T47D (cell line): ENCODE measurements around the gene NR2C2AP.
"Not testable (repeated sequence)": the region's sequence is repeated elsewhere in the genome, so short reads cannot be mapped to it uniquely, and the experiment has no call there.

Experiments
- DNase-seq, 2 experiments: peaks; one replicate each; pipeline versions ENCODE4 v3.0.0 to v3.0.0-alpha.2; 2011 to 2012; ENCODE audit warnings: low read depth in 1 of 2, low spot score in 1 of 2
- JUND ChIP-seq: IDR thresholded peaks from 2 replicates; pipeline ENCODE4 v1.6.1; 2012; ENCODE audit warnings: low read depth
- in situ Hi-C: cut with HindIII; loops from 2 replicates; pipeline ENCODE4 v1.10.0; 2016; ENCODE audit warnings: low sequenced_read_pairs, low pct_unique_long_range_greater_than_20kb

Gene NR2C2AP

DNA sequence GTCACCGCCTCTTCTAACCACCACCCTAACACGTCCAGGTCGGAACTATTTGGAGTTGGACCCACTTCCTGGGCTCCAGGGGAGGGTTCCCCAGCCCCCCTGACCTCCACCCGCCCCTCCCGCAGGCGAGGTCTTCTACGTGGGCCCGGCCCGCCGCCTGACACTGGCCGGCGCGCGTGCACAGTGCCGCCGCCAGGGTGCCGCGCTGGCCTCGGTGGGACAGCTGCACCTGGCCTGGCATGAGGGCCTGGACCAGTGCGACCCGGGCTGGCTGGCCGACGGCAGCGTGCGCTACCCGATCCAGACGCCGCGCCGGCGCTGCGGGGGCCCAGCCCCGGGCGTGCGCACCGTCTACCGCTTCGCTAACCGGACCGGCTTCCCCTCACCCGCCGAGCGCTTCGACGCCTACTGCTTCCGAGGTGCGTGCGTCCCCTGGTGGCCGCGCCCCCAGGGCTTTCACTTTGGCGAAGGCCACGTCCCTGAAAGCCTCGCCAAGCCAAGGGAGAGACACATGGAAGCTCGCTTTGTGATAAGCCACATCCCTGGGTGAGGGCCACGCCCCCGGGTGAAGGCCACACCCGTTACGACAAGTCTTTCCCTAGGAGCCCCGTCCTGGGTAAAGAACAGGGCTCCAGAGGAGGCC lies 21.8 kb upstream of the NR2C2AP start:
- no peak for TF ChIP-seq JUND
- peak; percentile 76 to 85 for DNase-seq
- in situ Hi-C loops, result no loop called here

DNA sequence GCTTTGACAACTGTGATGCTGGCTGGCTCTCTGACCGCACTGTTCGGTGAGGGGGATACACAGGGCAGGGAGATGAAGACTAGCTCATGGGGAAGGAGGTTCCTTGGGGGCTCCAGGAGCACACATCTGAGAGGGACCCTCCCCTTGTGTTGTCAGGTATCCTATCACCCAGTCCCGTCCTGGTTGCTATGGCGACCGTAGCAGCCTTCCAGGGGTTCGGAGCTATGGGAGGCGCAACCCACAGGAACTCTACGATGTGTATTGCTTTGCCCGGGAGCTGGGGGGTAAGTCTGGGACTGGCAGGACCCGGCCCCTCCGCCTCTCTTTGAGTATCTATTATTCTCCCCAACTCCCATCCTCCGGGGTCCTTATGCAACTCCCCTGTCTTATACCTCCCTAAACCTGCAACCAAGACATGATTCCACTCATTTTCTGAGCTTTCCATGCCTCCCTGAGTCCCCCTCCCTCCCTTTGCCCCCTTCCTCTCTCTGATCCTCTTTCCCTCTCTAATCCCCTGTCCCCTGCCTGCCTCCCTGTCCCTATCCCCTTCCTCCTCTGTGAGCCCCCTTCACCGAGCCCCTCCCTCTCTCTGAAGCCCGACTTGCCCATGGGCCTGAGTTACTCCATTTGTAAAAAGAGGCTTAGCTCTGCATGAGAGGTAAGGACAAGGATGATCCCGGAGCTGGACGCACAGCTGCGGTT lies 21.1 kb upstream of the NR2C2AP start:
- DNase-seq, result no peak
- in situ Hi-C loops, result no loop called here
- TF ChIP-seq JUND, result no peak

DNA sequence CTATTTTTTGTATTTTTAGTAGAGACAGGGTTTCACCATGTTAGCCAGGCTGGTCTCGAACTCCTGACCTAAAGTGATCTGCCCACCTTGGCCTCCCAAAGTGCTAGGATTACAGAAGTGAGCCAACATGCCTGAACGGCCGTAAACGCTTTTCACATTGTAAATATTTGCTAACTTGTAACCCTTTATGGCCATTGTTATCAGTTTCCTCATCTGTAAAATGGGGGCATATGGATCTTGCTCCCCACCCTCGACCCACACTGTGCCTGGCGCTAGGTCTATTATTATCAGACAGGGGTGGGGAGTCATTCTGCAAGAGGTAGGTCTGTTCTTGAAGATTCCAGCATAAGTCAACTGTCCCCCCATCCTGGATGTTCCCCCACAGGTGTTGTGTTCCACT lies 20.4 kb upstream of the NR2C2AP start:
- in situ Hi-C loops, result no loop called here

DNA sequence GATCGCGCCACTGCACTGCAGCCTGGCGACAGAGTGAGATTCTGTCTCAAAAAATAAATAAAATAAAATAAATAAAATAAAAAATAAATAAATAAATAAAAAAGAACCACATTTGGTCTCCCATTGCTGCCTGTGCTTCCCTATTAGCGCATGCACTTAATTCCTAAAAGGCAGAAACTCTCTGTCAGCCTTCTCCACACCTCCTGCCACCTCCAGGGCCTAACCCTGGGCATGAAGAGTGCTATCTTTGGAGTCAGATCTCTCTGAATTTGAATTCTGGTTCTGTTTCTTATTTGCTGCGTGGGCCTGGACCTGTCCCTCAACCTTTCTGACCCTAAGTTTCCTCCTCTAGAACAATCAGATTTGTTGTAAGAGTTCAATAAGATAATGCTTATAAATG lies 19.8 kb upstream of the NR2C2AP start:
- no peak for TF ChIP-seq JUND
- in situ Hi-C loops, result no loop called here
- no peak for DNase-seq

More for the DNA sequence above, 20.4 kb upstream of the NR2C2AP start:
- no peak for TF ChIP-seq JUND
- no peak for DNase-seq

DNA sequence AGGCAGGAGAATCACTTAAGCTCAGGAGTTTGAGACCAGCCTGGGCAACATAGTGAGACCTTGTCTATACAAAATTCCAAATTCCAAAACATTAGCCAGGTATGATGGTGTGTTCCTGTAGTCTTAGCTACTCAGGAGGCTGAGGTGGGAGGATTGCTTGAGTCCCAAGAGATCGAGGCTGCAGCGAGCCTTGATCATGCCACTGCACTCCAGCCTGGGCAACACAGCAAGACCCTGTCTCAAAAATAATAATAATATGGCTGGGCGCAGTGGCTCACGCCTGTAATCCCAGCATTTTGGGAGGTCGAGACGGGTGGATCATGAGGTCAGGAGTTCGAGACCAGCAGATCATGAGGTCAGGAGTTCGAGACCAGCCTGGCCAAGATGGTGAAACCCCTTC lies 17.8 kb upstream of the NR2C2AP start:
- DNase-seq, in situ Hi-C loops: not testable (repeated sequence)

DNA sequence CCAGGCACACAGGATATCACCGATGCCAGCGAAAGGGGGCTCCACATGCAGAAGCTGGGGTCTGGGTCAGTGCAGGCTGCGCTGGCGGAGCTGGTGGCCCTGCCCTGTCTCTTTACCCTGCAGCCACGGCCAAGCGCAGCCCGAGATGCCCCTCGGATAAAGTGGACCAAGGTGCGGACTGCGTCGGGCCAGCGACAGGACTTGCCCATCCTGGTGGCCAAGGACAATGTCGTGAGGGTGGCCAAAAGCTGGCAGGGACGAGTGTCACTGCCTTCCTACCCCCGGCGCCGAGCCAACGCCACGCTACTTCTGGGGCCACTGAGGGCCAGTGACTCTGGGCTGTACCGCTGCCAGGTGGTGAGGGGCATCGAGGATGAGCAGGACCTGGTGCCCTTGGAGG lies 15.7 kb upstream of the NR2C2AP start:
- DNase-seq, result no peak
- in situ Hi-C loops, result no loop called here

DNA sequence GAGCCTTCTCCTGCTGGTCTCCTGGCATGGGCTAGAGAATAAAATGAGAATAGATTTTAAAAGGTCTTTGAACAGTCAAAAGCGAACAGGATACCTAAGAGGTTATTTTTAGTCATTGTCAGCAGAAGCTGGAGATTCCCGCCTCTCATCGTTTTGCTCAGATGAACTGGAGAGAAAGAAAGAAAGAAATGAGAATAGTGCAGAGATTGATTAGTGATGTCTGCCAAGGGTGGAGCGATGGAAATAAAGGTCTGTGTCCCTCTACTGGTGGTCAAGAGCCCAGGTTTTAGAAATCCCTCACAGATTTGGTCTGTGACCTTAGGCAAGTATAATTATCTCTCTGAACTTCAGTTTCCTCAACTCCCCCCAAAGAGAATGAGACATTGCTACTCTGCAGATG lies 13.9 kb upstream of the NR2C2AP start:
- no peak for TF ChIP-seq JUND
- peak in 1 of 2 experiments; percentile 83 for DNase-seq
- in situ Hi-C loops, result no loop called here

More for the DNA sequence above, 15.7 kb upstream of the NR2C2AP start:
- no peak for TF ChIP-seq JUND

DNA sequence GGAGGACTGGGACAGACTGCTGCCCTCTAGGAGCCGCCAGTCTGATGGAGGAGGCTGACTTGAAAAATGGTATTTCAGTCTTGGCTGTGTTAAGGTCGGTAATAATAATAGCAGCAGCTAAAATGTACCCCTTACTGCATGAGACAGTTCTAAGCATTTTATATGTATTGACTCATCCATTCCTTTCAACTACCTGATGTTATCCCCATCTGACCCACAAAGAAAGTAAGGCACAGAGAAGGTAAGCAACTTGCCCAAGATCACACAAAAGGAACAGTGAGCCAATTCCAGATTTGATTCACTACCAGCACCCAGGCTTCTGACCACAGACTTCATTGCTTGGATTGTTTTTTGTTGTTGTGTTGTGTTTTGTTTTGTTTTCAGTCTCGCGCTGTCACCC lies 12.6 kb upstream of the NR2C2AP start:
- in situ Hi-C loops, result no loop called here
- no peak for DNase-seq
- no peak for TF ChIP-seq JUND

DNA sequence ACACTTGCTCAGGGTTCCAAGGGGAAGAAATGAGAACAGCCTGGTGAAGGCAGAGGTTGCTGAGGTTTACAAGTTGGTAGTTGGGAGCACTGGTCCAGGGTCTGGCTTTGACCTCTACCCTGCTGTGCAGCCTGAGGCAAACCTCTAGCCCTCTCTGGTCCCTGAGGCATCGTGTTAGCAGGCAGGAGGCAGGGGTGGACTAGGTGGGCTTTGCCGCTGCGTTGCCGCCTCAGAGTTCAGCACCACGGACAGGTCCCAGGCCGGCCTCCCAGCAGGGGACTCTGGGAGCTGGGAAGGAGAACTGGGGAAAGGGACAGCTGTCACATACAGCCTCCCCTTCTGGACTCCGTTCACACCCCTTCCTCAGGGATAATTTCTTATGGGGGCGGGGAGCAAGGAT lies 11.7 kb upstream of the NR2C2AP start:
- in situ Hi-C loops, result no loop called here
- peak; percentile 37 to 66 for DNase-seq

DNA sequence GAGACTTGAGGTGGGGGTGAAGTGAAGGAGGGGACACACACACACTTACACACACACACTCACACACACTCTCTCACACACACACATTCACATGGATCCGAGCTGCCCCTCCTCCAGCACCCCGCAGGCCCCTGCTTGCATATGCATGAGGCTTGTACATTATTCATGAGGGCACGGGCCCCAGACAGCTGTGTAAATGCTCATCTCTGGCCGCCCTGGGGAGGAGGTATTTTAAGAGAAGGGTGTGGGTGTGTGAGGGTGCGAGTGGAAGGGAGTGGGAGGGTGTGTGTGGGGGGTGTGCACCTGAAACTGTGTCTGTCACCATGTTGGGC lies 10.9 kb upstream of the NR2C2AP start:
- no peak for TF ChIP-seq JUND
- no peak for DNase-seq
- in situ Hi-C loops, result no loop called here

More for the DNA sequence above, 11.7 kb upstream of the NR2C2AP start:
- no peak for TF ChIP-seq JUND

DNA sequence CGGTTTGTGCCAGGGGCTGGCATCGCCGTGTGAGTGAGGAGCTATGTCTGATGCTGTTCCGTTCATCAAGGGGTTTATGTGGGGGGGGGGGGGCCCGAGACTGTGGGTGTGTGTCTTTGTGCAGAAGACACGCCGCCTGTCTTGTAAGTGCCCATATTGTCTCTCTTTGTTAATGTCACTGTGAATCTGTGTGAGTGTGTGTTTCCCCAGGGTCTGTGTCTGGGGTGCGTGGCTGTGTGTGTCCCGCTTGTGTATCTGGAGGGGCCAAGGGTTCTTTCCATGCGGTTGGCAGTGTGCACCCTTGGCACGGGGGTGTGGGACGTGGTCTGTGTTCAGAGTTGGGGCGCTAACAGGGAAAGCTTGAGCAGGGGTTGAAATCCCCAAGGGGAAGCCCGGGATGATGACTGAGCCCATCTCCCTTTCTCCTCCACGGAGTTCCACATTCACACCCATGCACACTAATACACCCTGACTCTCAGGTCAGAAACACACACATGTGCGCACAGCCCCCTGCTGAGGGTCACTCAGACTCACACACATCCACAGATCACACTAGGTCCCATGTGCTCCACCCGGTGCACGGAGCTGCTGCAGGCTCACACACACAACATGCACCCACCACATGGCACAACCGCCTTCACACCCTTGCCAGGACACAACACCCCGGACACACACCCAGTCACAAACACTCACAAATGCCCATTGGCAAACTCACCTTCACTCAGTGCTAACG lies 10.4 kb upstream of the NR2C2AP start:
- DNase-seq, result no peak
- no peak for TF ChIP-seq JUND
- in situ Hi-C loops, result no loop called here

DNA sequence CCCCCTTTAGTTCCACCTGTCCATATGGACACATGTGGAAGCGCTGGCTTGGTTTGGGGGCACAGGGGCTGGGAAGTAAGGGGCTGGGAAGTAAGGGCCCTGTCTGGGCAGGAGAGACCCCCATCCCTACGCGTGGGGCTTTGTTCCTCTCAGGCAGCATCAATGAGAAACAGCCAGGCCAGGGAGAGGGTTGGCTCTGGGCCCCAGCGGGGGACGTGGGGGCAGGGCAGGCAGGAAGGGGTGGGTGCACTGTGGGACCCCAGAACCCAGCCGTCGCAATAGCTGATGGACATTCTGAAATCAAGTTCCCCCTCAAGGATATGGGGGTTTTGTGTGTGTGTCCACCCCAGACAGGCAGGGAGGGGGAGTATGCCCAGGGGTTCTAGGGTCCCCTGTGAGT lies 9.7 kb upstream of the NR2C2AP start:
- in situ Hi-C loops, result no loop called here
- no peak for DNase-seq

More for the DNA sequence above, 9.7 kb upstream of the NR2C2AP start:
- TF ChIP-seq JUND, result no peak
